ENCODE data around the gene RPE.

Gene RPE

GRCh38 chr2:209998596-209998995 lies 3.8 kb upstream of the RPE start:
- no peak for TF ChIP-seq CTCF (IDR thresholded peaks at IDR 0.05; ENCODE audit: borderline replicate concordance, insufficient read depth, low read depth, low read length)

GRCh38 chr2:210000464-210001324 lies 1.7 kb upstream of the RPE start:
- TF ChIP-seq CTCF (IDR thresholded peaks at IDR 0.05; ENCODE audit: borderline replicate concordance, insufficient read depth, low read depth, low read length) = no peak
- H3K4me3 ChIP-seq (ENCODE audit: low read depth, low read length) = no peak overlapping the region

More at GRCh38 chr2:209998596-209998995, 3.8 kb upstream of the RPE start:
- H3K4me3 ChIP-seq (ENCODE audit: low read depth, low read length) = no peak overlapping the region

- H3K4me3 ChIP-seq (ENCODE audit: low read depth, low read length) = peak overlapping the region; percentile 69
- no peak for TF ChIP-seq CTCF (IDR thresholded peaks at IDR 0.05; ENCODE audit: borderline replicate concordance, insufficient read depth, low read depth, low read length)
Observed at GRCh38 chr2:210003359-210003758, 921 bp downstream of the RPE start.

- no peak overlapping the region for H3K4me3 ChIP-seq (ENCODE audit: low read depth, low read length)
- TF ChIP-seq CTCF (IDR thresholded peaks at IDR 0.05; ENCODE audit: borderline replicate concordance, insufficient read depth, low read depth, low read length) = no peak
Observed at GRCh38 chr2:210004881-210005280, 2.4 kb downstream of the RPE start.

- TF ChIP-seq CTCF (IDR thresholded peaks at IDR 0.05; ENCODE audit: borderline replicate concordance, insufficient read depth, low read depth, low read length) = no peak
- H3K4me3 ChIP-seq (ENCODE audit: low read depth, low read length) = no peak overlapping the region
Observed at GRCh38 chr2:210007895-210008294, 5.5 kb downstream of the RPE start.

GRCh38 chr2:210009126-210009525 lies 6.7 kb downstream of the RPE start:
- no peak for TF ChIP-seq CTCF (IDR thresholded peaks at IDR 0.05; ENCODE audit: borderline replicate concordance, insufficient read depth, low read depth, low read length)
- no peak overlapping the region for H3K4me3 ChIP-seq (ENCODE audit: low read depth, low read length)

- no peak for TF ChIP-seq CTCF (IDR thresholded peaks at IDR 0.05; ENCODE audit: borderline replicate concordance, insufficient read depth, low read depth, low read length)
Observed at GRCh38 chr2:210009896-210010295, 7.5 kb downstream of the RPE start.

More at GRCh38 chr2:210009896-210010295, 7.5 kb downstream of the RPE start:
- H3K4me3 ChIP-seq (ENCODE audit: low read depth, low read length) = no peak overlapping the region

All from GM12875 (cell line).